Erythroblast (primary cell): ENCODE data around the gene AGT.

Source experiments
- GATA1 ChIP-seq: IDR thresholded peaks from 2 replicates; pipeline ENCODE4 v1.6.1; 2011; ENCODE audit warnings: low read depth, mild to moderate bottlenecking, control low read depth, low read length, moderate library complexity
- POLR2A ChIP-seq: IDR thresholded peaks from 2 replicates; pipeline ENCODE4 v1.6.1; 2011; ENCODE audit warnings: mild to moderate bottlenecking, low read length

DNA sequence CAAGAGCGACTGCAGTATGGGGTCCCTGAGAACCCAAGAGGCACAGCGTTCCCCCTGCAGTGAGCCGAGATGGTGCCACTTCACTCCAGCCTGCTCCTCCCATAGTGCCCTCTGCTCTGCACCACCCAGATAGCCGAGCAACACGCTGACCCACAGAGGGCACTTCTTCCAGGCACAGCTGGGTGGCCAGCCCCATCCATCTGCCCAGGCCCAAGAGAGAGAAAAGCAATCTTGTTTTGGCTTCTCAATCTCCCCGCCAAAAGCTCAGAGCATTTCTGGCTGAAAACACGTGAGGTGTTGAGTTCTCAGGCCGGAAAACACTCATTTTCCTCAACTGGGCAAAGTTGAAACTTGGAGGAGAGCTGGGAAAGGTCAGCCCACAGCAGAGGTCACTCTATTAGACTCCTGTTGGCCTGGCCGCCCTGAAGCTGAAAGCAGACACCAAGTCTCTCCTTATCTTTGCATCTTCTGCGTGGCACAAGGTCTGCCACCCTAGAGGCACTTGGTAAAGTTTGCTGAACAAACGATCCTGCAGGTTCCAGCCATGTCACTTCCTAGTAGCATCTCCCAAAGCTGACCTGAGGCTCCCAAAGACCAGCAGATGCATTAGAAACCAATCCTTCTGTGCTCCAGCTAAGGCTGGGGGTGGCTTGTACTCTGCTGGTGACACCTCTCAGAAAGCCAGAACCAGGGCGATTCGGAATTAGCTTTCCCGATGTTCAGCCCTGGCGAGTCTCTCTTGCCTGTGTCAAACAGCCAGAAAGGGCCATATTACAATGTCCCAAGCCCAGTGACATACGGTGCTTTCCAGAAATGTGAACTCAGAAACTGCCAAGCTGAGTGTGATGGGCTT is 44.2 kb upstream of the AGT start:
- TF ChIP-seq POLR2A (no peak), GATA1 (no peak)
